ENCODE measurements around the gene MED14.

MED14 gene

GRCh38 chrX:40623665-40624064 lies 111.7 kb downstream of the MED14 start:
- TF ChIP-seq, protein P1, sequence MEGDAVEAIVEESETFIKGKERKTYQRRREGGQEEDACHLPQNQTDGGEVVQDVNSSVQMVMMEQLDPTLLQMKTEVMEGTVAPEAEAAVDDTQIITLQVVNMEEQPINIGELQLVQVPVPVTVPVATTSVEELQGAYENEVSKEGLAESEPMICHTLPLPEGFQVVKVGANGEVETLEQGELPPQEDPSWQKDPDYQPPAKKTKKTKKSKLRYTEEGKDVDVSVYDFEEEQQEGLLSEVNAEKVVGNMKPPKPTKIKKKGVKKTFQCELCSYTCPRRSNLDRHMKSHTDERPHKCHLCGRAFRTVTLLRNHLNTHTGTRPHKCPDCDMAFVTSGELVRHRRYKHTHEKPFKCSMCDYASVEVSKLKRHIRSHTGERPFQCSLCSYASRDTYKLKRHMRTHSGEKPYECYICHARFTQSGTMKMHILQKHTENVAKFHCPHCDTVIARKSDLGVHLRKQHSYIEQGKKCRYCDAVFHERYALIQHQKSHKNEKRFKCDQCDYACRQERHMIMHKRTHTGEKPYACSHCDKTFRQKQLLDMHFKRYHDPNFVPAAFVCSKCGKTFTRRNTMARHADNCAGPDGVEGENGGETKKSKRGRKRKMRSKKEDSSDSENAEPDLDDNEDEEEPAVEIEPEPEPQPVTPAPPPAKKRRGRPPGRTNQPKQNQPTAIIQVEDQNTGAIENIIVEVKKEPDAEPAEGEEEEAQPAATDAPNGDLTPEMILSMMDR (conservative IDR thresholded peaks at IDR 0.05) = no peak
- no peak for TF ChIP-seq ZFX (IDR thresholded peaks at IDR 0.05)
- no peak overlapping the region for H3K27ac ChIP-seq

DNA sequence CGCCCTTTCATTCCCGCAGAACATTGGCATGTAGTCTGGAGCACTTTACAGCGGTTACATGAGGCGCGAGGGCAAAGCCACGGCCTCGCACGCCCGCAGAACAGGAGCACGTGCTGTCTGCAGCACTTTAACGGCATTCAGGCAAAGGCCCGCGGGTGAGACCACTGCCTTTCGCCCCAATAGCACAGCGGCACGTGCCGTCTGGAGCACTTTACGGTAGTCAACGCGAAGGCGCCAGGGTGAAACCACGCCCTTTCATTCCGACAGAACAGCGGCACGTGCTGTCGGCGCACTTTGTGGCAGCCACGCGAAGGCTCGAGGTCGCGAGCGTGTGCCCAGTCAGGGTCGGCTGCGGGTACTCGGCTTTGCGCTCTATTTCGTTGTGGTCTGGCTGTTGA lies 112.2 kb downstream of the MED14 start, which contains the start of gene MPC1L:
MPC1L (plus strand) TSS at position 290 of the 398 bp plus-strand sequence. CDS start 138 bp downstream, outside the sequence.
- TF ChIP-seq ZFX (IDR thresholded peaks at IDR 0.05) = no peak
- TF ChIP-seq, protein P1 (conservative IDR thresholded peaks at IDR 0.05) = no peak
- no peak within 1 kb of the TSS for H3K27ac ChIP-seq

- H3K27ac ChIP-seq = no peak overlapping the region
- no peak for TF ChIP-seq ZFX (IDR thresholded peaks at IDR 0.05)
- TF ChIP-seq, protein P1 (conservative IDR thresholded peaks at IDR 0.05) = no peak
These were observed 112.7 kb downstream of the MED14 start for GRCh38 chrX:40622479-40623138.

- no peak overlapping the region for H3K27ac ChIP-seq
- TF ChIP-seq, protein P1 (conservative IDR thresholded peaks at IDR 0.05) = no peak
- no peak for TF ChIP-seq ZFX (IDR thresholded peaks at IDR 0.05)
These were observed 117.8 kb downstream of the MED14 start for GRCh38 chrX:40617566-40617965.

DNA sequence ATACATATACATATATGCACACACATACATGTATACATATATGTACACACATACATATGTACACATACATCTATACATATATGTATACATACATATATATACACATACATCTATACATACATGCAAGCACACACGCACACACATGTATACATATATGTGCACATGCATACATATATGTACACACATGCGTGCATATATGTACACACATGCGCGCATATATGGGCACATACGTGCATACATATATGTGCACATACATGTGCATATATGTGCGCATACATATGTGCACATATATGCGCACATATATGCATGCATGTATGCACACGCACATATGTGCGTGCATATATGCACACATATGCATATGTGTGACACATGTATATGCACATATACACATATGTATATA lies 119.4 kb downstream of the MED14 start:
- TF ChIP-seq, protein P1 (conservative IDR thresholded peaks at IDR 0.05) = no peak
- TF ChIP-seq ZFX (IDR thresholded peaks at IDR 0.05) = no peak
- no peak overlapping the region for H3K27ac ChIP-seq

DNA sequence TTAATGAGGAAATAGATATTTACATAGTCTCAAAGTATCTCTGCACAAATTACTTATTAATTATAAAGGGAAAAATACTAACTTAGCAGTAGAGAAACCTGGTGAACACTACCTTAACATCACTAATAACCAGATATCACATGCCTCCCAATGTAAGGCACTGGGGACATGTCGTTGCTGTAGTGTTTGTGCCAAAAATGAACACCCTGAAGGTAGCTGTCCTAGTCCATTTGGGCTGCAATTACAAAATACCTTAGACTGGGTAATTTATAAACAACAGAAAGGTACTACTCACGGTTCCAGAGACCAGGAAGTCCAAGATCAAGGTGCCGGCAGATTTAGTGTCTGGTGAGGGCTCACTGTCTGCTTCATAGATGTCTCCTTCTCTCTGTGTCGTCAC lies 122.8 kb downstream of the MED14 start:
- TF ChIP-seq, protein P1 (conservative IDR thresholded peaks at IDR 0.05) = no peak
- no peak for TF ChIP-seq ZFX (IDR thresholded peaks at IDR 0.05)
- no peak overlapping the region for H3K27ac ChIP-seq

DNA sequence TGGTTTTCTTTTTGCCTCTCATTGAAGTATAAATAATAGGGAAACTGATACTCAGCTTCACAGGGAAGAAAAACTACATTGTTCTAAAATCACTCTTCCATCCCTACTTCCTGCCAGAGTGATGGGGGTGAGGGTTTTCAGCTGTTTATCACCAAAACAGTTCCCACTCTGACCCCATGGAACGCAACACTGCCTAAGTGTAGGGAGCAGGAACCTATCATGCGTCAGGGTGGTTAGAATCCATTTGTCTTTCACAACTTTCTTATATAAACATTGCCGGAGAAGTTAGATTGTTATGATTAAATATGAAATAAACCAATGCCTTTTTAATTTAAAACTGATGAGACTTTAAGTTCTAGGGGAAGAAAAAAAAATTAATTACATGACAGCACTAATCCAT lies 128.0 kb downstream of the MED14 start:
- TF ChIP-seq ZFX (IDR thresholded peaks at IDR 0.05) = no peak
- TF ChIP-seq, protein P1 (conservative IDR thresholded peaks at IDR 0.05) = no peak
- H3K27ac ChIP-seq = no peak overlapping the region
